Trophoblast cell (in vitro differentiated cells and primary cell): ENCODE measurements around the gene PEX11B.

Experiments
- DNase-seq, 2 donors: peaks; one replicate each; pipeline ENCODE4 v3.0.0-alpha.2; 2016
- H2AFZ ChIP-seq: 2 replicates; pipeline ENCODE4 v1.6.1; 2013; ENCODE audit warnings: low read length, moderate library complexity, mild to moderate bottlenecking; ENCODE audit not compliant: insufficient read depth, poor library complexity
- H2AK5ac ChIP-seq: 2 replicates; pipeline ENCODE4 v1.6.1; 2013; ENCODE audit warnings: mild to moderate bottlenecking, low read length
- H2BK120ac ChIP-seq: 2 replicates; pipeline ENCODE4 v1.6.1; 2013; ENCODE audit warnings: low read length, mild to moderate bottlenecking, moderate library complexity; ENCODE audit not compliant: insufficient read depth, poor library complexity
- H2BK12ac ChIP-seq: 2 replicates; pipeline ENCODE4 v1.6.1; 2013; ENCODE audit warnings: mild to moderate bottlenecking, low read length, moderate library complexity
- H2BK5ac ChIP-seq: 2 replicates; pipeline ENCODE4 v1.6.1; 2013; ENCODE audit warnings: low read length, low read depth, moderate library complexity, mild to moderate bottlenecking; ENCODE audit not compliant: poor library complexity
- H3K14ac ChIP-seq: 2 replicates; pipeline ENCODE4 v1.6.1; 2013; ENCODE audit warnings: mild to moderate bottlenecking, low read length
- H3K18ac ChIP-seq: 2 replicates; pipeline ENCODE4 v1.6.1; 2013; ENCODE audit warnings: mild to moderate bottlenecking, low read length
- H3K23ac ChIP-seq: 2 replicates; pipeline ENCODE4 v1.6.1; 2013; ENCODE audit warnings: low read length
- H3K27ac ChIP-seq: 2 replicates; pipeline ENCODE4 v1.5.1; 2013; ENCODE audit warnings: low read depth, mild to moderate bottlenecking, inconsistent platforms, low read length, moderate library complexity
- H3K27me3 ChIP-seq: 2 replicates; pipeline ENCODE4 v1.6.1; 2013; ENCODE audit warnings: inconsistent platforms, mild to moderate bottlenecking, low read length, moderate library complexity; ENCODE audit not compliant: insufficient read depth
- H3K36me3 ChIP-seq, 2 experiments: 1 replicate in 1 of 2; 2 replicates in 1 of 2; pipeline ENCODE4 v1.6.1; 2013; ENCODE audit warnings: low read length in 2 of 2, mild to moderate bottlenecking in 2 of 2, moderate library complexity in 1 of 2; ENCODE audit not compliant: insufficient read depth in 2 of 2, control insufficient read depth in 1 of 2
- H3K4ac ChIP-seq: 2 replicates; pipeline ENCODE4 v1.6.1; 2013; ENCODE audit warnings: low read depth, mild to moderate bottlenecking, low read length, moderate library complexity
- H3K4me1 ChIP-seq, 2 experiments: 1 replicate in 1 of 2; 2 replicates in 1 of 2; pipeline ENCODE4 v1.6.1; 2013; ENCODE audit warnings: low read length in 2 of 2, mild to moderate bottlenecking in 2 of 2, moderate library complexity in 1 of 2; ENCODE audit not compliant: insufficient read depth in 2 of 2, control insufficient read depth in 1 of 2
- H3K4me2 ChIP-seq: 2 replicates; pipeline ENCODE4 v1.6.1; 2013; ENCODE audit warnings: inconsistent platforms, mild to moderate bottlenecking, low read length, moderate library complexity
- H3K4me3 ChIP-seq: 2 replicates; pipeline ENCODE4 v1.5.1; 2013; ENCODE audit warnings: mild to moderate bottlenecking, low read depth, low read length, inconsistent platforms
- H3K79me1 ChIP-seq: one replicate; pipeline ENCODE4 v1.6.1; 2013; ENCODE audit warnings: low read length
- H3K79me2 ChIP-seq: 2 replicates; pipeline ENCODE4 v1.6.1; 2013; ENCODE audit warnings: low read length, mild to moderate bottlenecking; ENCODE audit not compliant: control insufficient read depth, insufficient read depth, poor library complexity
- H3K9ac ChIP-seq: 2 replicates; pipeline ENCODE4 v1.6.1; 2013; ENCODE audit warnings: mild to moderate bottlenecking, low read length
- H3K9me3 ChIP-seq: 2 replicates; pipeline ENCODE4 v1.6.1; 2013; ENCODE audit warnings: low read depth, mild to moderate bottlenecking, control low read depth, inconsistent platforms, low read length; ENCODE audit not compliant: insufficient read depth
- H4K12ac ChIP-seq: 2 replicates; pipeline ENCODE4 v1.6.1; 2013; ENCODE audit warnings: low read depth, mild to moderate bottlenecking, low read length, moderate library complexity
- H4K8ac ChIP-seq: 2 replicates; pipeline ENCODE4 v1.6.1; 2013; ENCODE audit warnings: low read depth, mild to moderate bottlenecking, low read length, moderate library complexity
- H4K91ac ChIP-seq: one replicate; pipeline ENCODE4 v1.6.1; 2013; ENCODE audit warnings: low read depth, mild to moderate bottlenecking, low read length, moderate library complexity
- WGBS: extraction: QIAGEN DNeasy Blood & Tissue Kit; methylation state at CpG from one replicate; pipeline ENCODE4 v1.1.7; 2013; ENCODE audit warnings: missing lambda C conversion rate; ENCODE audit not compliant: insufficient read length, insufficient coverage; ENCODE audit errors: extremely low coverage; 5-methylcytosine and 5-hydroxymethylcytosine counted together

Gene PEX11B

GRCh38 chr1:145947551-145947950 is 29.0 kb upstream of the PEX11B start:
- no peak overlapping the region for H3K18ac ChIP-seq
- H2BK12ac ChIP-seq = no peak overlapping the region
- no peak overlapping the region for H3K9ac ChIP-seq
- no peak overlapping the region for H3K4me2 ChIP-seq
- H3K14ac ChIP-seq = no peak overlapping the region
- H3K79me1 ChIP-seq = no peaks in the 10 kb centered on the region
- no peak overlapping the region for H4K91ac ChIP-seq
- no peaks in the 10 kb centered on the region for H3K79me2 ChIP-seq
- WGBS = no CpG with 5 or more reads among the region's 4 CpGs
- H3K4me3 ChIP-seq = no peak overlapping the region
- no peak overlapping the region for H3K27ac ChIP-seq
- H3K27me3 ChIP-seq = no peaks in the 10 kb centered on the region
- H3K36me3 ChIP-seq = no peaks in the 10 kb centered on the region
- H2AK5ac ChIP-seq = no peak overlapping the region
- no peak overlapping the region for H4K12ac ChIP-seq
- no peak overlapping the region for H2AFZ ChIP-seq
- no peak for DNase-seq
- H4K8ac ChIP-seq = no peak overlapping the region
- H2BK120ac ChIP-seq = no peak overlapping the region
- no peak overlapping the region for H2BK5ac ChIP-seq
- no peaks in the 10 kb centered on the region for H3K9me3 ChIP-seq
- no peak overlapping the region for H3K4ac ChIP-seq
- H3K23ac ChIP-seq = no peak overlapping the region
- no peaks in the 10 kb centered on the region for H3K4me1 ChIP-seq

DNA sequence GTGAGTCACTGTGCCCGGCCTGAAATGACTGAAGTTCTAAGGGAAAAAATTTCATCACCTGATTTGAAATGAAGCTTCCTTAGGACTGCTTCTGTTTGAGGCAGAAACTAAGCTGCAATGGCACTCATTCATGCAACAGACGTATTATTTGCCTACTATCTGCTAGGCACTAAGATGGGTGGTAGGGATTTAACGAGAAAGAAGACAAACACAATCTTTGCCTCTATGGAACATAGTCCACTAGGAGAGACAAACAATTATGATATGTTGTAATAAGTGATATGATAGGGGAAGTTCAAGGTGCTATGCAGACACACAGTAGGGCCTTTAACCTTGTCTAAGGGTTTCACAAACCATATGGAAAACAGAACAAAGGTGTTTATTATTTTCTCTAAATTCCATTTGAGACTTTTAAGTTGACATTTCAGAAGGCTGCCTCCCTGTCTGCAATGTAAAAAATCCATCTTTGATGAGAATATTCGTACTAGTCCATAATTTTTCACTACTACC is 28.0 kb upstream of the PEX11B start:
- no peak overlapping the region for H3K9ac ChIP-seq
- no peak overlapping the region for H3K14ac ChIP-seq
- no peak overlapping the region for H4K91ac ChIP-seq
- no peak overlapping the region for H2BK5ac ChIP-seq
- no peaks in the 10 kb centered on the region for H3K79me1 ChIP-seq
- H3K4me2 ChIP-seq = no peak overlapping the region
- H3K9me3 ChIP-seq = no peaks in the 10 kb centered on the region
- H3K4me3 ChIP-seq = no peak overlapping the region
- no peak overlapping the region for H3K18ac ChIP-seq
- no peak overlapping the region for H4K12ac ChIP-seq
- DNase-seq = no peak
- H3K4me1 ChIP-seq = no peaks in the 10 kb centered on the region
- no CpG with 5 or more reads among the region's 4 CpGs for WGBS
- H3K23ac ChIP-seq = no peak overlapping the region
- H2BK120ac ChIP-seq = no peak overlapping the region
- H2BK12ac ChIP-seq = no peak overlapping the region
- no peaks in the 10 kb centered on the region for H3K79me2 ChIP-seq
- H3K4ac ChIP-seq = no peak overlapping the region
- no peak overlapping the region for H2AK5ac ChIP-seq
- no peaks in the 10 kb centered on the region for H3K36me3 ChIP-seq
- no peak overlapping the region for H2AFZ ChIP-seq
- no peak overlapping the region for H3K27ac ChIP-seq
- no peak overlapping the region for H4K8ac ChIP-seq
- H3K27me3 ChIP-seq = no peaks in the 10 kb centered on the region

GRCh38 chr1:145944532-145944931 is 26.0 kb upstream of the PEX11B start:
- no CpG with 5 or more reads among the region's 3 CpGs for WGBS
- H3K9me3 ChIP-seq = no peaks in the 10 kb centered on the region
- H2BK12ac ChIP-seq = no peak overlapping the region
- H3K27ac ChIP-seq = no peak overlapping the region
- DNase-seq = no peak
- H3K27me3 ChIP-seq = no peaks in the 10 kb centered on the region
- H4K8ac ChIP-seq = no peak overlapping the region
- no peak overlapping the region for H3K4me2 ChIP-seq
- H4K91ac ChIP-seq = no peak overlapping the region
- H3K9ac ChIP-seq = no peak overlapping the region
- H2AFZ ChIP-seq = no peak overlapping the region
- H2BK120ac ChIP-seq = no peak overlapping the region
- H2AK5ac ChIP-seq = no peak overlapping the region
- no peaks in the 10 kb centered on the region for H3K79me1 ChIP-seq
- H3K4me1 ChIP-seq = no peaks in the 10 kb centered on the region
- no peak overlapping the region for H3K14ac ChIP-seq
- H3K4me3 ChIP-seq = no peak overlapping the region
- H3K36me3 ChIP-seq = no peaks in the 10 kb centered on the region
- no peak overlapping the region for H3K18ac ChIP-seq
- no peak overlapping the region for H2BK5ac ChIP-seq
- no peak overlapping the region for H4K12ac ChIP-seq
- H3K79me2 ChIP-seq = no peaks in the 10 kb centered on the region
- no peak overlapping the region for H3K4ac ChIP-seq
- no peak overlapping the region for H3K23ac ChIP-seq

DNA sequence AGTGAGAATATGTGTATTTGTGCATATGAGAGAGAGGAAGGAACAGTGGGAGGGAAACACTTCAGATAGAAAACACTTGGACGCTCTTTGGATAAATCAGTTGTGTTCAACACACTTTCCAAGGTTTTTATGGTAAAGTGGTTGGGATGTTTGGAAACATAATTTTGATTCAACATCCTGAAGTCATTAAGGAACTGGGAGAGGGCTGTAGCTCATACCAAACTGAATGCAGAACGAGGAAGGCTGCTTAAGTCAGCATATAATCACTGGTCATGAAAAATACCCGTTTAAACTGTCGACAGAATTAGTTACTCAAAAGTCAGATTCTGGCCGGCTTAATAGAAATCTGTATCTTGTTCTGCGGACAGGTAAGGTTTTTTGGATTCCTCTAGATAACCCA is 24.4 kb upstream of the PEX11B start:
- no peak overlapping the region for H3K27ac ChIP-seq
- no peak overlapping the region for H3K4ac ChIP-seq
- no peak overlapping the region for H2AFZ ChIP-seq
- H3K4me2 ChIP-seq = no peak overlapping the region
- no peaks in the 10 kb centered on the region for H3K27me3 ChIP-seq
- no peak overlapping the region for H3K9ac ChIP-seq
- no peak overlapping the region for H4K8ac ChIP-seq
- WGBS = no CpG with 5 or more reads among the region's 6 CpGs
- H3K4me3 ChIP-seq = no peak overlapping the region
- H2BK12ac ChIP-seq = no peak overlapping the region
- no peaks in the 10 kb centered on the region for H3K4me1 ChIP-seq
- no peak for DNase-seq
- no peaks in the 10 kb centered on the region for H3K79me1 ChIP-seq
- H2BK5ac ChIP-seq = no peak overlapping the region
- no peaks in the 10 kb centered on the region for H3K79me2 ChIP-seq
- no peaks in the 10 kb centered on the region for H3K9me3 ChIP-seq
- H2BK120ac ChIP-seq = no peak overlapping the region
- no peak overlapping the region for H4K91ac ChIP-seq
- no peak overlapping the region for H3K18ac ChIP-seq
- no peak overlapping the region for H2AK5ac ChIP-seq
- no peak overlapping the region for H4K12ac ChIP-seq
- H3K14ac ChIP-seq = no peak overlapping the region
- H3K23ac ChIP-seq = no peak overlapping the region
- no peaks in the 10 kb centered on the region for H3K36me3 ChIP-seq
